Keratinocyte (primary cell): ENCODE data around the gene STAT3.

Source experiments
- EZH2 ChIP-seq: IDR thresholded peaks from one replicate; pipeline ENCODE4 v1.6.1; 2012; ENCODE audit warnings: inconsistent platforms, mild to moderate bottlenecking, low read length, moderate library complexity
- TF ChIP-seq, protein P1 (sequence below), 3 experiments: IDR thresholded peaks in 1 of 3; conservative IDR thresholded peaks in 1 of 3; optimal IDR thresholded peaks in 1 of 3; 2 replicates in 2 of 3; 3 replicates in 1 of 3; pipeline versions ENCODE3 to v1.5.1; 2011; ENCODE audit warnings: low read length in 3 of 3, mild to moderate bottlenecking in 3 of 3, moderate library complexity in 2 of 3, control low read depth in 1 of 3, inconsistent platforms in 1 of 3; ENCODE audit not compliant: insufficient read depth in 2 of 3; ENCODE audit errors: extremely low read depth in 1 of 3

DNA sequence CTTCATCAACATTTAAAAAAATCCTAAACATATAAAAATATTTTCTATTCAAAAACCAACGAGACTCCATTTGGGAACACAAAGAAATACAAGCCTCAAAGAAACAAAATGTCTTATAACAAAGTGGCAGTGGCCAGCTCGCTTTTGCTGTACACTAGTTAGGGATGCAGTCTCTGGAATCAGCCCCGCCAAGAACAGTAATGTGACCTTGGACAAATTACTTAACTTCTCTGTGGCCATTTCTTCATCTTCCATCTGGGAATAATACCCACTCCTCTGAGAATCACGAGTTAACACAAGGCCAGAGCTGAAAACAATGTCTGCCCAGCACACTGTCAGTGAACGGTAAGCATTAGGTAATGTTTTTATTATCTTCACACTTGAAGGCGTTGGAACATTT is 117.6 kb downstream of the STAT3 start:
- TF ChIP-seq, protein P1, sequence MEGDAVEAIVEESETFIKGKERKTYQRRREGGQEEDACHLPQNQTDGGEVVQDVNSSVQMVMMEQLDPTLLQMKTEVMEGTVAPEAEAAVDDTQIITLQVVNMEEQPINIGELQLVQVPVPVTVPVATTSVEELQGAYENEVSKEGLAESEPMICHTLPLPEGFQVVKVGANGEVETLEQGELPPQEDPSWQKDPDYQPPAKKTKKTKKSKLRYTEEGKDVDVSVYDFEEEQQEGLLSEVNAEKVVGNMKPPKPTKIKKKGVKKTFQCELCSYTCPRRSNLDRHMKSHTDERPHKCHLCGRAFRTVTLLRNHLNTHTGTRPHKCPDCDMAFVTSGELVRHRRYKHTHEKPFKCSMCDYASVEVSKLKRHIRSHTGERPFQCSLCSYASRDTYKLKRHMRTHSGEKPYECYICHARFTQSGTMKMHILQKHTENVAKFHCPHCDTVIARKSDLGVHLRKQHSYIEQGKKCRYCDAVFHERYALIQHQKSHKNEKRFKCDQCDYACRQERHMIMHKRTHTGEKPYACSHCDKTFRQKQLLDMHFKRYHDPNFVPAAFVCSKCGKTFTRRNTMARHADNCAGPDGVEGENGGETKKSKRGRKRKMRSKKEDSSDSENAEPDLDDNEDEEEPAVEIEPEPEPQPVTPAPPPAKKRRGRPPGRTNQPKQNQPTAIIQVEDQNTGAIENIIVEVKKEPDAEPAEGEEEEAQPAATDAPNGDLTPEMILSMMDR (optimal IDR thresholded peaks at IDR 0.05 in 1 of 3, IDR thresholded peaks at IDR 0.05 in 1 of 3, conservative IDR thresholded peaks at IDR 0.05 in 1 of 3; ENCODE audit: extremely low read depth in 1 of 3, insufficient read depth in 2 of 3, low read length in 3 of 3): no peak
- TF ChIP-seq EZH2: no peak
